HG03439 (cell line): ENCODE results near the gene EFCAB8.

Experiments used
- ATAC-seq: cut with Tn5 transposase; IDR thresholded peaks from one replicate; pipeline ENCODE4 v1.9.1; 2021; ENCODE audit warnings: mild to moderate bottlenecking, moderate library complexity; ENCODE audit not compliant: unreplicated experiment

The EFCAB8 gene

GRCh38 chr20:32858701-32859372, at the start of gene EFCAB8:
TSS of gene EFCAB8 (plus strand) at chr20:32858923. CDS start at chr20:32863793, 4,870 bp downstream.
- no peak for ATAC-seq

DNA sequence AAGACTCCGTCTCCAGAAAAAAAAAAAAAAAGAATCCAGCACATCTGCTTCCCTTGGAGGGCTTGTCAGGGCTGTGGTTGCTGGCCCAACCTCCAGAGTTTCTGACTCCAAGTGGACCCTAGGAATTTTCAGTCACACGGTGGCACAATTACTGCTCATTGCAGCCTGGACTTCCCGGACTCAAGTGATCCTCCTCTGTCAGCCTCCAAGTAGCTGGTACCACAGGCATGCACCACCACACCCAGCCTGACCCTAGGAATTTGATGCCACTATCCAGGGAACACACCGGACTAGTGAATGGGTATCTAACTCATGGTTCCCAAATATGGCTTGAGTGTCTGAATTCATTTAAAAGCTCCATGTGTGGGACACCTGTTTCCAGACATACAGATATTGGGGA, 48.8 kb upstream of the EFCAB8 start:
- no peak for ATAC-seq

DNA sequence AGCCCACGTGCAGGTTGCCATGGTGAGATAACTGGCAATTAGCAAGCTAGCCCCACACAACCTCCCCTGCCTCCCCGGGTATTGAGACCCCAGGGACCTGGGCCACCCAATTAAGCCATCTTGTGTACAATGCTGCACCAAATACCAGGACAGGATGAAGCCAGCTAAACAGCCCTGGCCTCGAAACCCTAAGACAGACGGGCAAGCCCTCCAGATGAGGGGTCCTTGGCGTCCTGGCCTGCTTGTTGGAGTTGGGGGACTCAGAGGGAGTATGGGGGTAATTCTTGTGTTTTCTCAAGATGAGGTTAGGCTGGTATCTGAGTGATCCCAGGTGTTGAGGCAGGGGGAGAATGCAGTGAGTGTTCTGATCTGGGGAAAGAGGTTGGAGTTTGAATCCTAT, 47.8 kb upstream of the EFCAB8 start:
- no peak for ATAC-seq

DNA sequence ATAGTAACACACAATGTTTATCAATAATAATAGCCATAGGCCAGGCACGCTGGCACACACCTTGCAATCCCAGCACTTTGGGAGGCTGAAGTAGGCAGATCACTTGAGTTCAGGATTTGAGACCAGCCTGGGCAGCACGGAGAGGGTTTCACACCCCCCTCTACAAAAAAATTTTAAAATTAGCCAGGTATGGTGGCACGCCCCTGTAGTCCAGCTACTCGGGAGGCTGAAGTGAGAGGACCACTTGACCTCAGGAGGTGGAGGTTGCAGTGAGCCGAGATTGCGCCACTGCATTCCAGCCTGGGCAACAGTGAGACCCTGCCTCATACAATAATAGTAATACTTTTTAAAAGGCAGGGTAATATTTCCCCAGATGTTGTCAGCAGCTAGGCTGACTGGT, 46.8 kb upstream of the EFCAB8 start:
- ATAC-seq = no peak

- peak; percentile 51 for ATAC-seq
These were observed 38.6 kb upstream of the EFCAB8 start for GRCh38 chr20:32819992-32820697.

- ATAC-seq = no peak
These were observed 37.9 kb upstream of the EFCAB8 start for GRCh38 chr20:32820698-32821377.

DNA sequence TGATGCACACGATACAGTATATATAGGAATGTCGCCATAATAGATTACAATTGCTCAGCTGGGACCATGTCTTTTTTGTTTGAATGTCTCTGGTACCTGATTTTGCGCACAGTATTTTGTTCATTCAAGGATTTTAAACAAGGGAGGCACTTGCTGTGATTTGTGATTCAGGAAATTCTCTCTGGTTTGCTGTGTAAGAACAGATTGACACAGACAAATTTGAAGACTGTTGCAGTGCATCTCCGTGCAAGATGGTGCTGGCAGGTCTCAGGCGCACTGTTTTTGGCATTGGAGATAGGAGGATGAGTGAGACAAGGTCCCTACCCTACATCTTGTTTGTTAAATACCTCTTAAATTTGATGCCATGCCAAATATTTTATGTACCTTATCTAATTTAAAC, 36.5 kb upstream of the EFCAB8 start:
- ATAC-seq = no peak

DNA sequence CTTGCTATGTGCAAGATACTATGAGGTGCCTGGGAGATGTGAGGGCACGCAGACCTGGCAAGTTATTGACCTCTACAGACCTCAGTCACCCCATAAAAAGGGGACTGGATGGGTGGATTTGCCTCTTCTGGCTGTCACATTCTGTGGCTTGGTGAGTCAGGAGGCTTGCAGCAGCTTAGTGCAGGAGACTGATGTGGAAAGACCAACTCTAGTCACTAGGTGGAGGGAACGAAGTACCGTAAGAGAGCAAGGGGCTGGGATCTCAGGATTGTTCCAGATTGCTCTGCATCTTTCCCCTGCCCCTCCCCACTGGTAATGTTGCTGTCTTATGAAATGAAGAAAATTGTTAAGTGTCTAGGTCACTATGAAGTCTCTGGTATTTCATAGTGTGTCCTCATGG, 35.6 kb upstream of the EFCAB8 start:
- no peak for ATAC-seq

- ATAC-seq = no peak
These were observed 34.8 kb upstream of the EFCAB8 start for GRCh38 chr20:32823737-32824588.

- ATAC-seq = no peak
These were observed 30.6 kb upstream of the EFCAB8 start for GRCh38 chr20:32828029-32828680.

- no peak for ATAC-seq
These were observed 29.3 kb upstream of the EFCAB8 start for GRCh38 chr20:32829311-32830005.

DNA sequence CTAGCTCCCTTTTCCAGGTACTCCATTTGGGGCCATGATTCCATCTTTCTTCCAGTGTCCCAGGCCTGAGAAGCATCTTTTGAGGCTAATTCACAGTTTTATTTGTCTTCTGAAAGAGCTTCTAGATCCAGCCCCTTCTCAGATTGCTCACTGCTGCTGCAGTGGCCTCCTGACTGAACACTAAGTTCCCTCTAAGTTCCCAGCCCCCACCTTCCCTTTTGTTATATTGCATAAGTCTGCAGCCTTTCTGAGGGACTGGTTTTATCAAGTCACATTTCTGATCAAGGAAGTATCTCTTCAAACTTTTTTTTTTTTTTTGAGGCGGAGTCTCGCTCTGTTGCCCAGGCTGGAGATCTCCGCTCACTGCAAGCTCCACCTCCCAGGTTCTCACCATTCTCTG, 28.3 kb upstream of the EFCAB8 start:
- no peak for ATAC-seq

DNA sequence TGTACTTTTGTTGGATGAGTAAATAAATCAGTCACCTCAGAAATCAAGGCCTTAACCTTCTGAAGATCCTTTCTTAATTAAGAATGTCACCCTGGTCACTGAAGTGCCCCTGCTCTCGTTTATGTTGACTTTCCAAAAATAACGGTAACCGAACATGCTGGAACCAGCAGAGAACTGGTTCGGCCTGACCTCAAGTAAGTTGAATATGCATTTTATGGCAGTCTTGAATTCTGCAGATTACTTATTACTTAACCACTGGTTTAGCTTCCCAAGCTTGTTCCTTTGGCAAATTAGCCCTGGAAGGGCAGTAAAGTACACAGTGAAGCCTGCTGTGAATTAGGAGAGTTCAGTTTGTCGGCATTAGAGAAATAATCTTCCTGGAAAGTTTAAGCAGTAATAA, 26.7 kb upstream of the EFCAB8 start:
- no peak for ATAC-seq

GRCh38 chr20:32832664-32833063, 26.1 kb upstream of the EFCAB8 start:
- ATAC-seq = no peak

GRCh38 chr20:32834972-32835371, 23.8 kb upstream of the EFCAB8 start:
- ATAC-seq = no peak

DNA sequence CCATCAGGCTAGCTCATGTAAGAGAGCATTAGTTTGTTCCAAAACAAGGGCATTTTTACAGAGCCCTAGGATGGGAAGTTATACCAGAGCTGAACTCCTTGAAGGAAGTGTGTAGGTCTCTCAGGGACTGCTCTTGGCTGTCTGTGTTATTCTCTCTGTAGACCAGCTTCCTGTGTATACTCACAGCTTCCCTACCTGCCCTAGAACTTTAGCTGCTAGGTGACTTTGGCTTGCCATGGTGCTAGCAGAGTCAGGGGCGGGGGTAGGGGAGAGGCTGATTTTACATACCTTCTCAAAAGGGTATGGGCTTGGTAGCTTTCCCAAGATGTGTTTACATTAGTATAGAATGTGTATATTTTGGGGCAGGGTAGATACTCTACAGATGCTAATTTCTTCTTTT, 21.6 kb upstream of the EFCAB8 start:
- no peak for ATAC-seq

GRCh38 chr20:32839227-32839981, 19.3 kb upstream of the EFCAB8 start:
- ATAC-seq = no peak

DNA sequence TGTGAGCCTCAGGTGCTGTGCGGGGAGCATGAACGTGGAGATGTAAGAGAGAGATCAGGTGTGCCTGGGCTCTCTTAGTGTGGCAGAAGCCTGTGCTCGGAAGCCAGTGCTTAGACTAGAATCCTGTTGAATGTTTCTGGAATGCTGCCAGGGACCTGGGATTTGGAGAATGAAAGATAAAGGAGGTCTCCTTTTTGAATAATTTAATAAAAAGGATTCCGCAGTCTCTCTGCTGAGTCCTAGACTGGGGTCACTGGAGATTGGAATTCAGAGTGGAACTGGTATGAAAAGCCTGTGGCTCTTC, 18.8 kb upstream of the EFCAB8 start:
- ATAC-seq = no peak

- no peak for ATAC-seq
These were observed 17.5 kb upstream of the EFCAB8 start for GRCh38 chr20:32841174-32841573.

DNA sequence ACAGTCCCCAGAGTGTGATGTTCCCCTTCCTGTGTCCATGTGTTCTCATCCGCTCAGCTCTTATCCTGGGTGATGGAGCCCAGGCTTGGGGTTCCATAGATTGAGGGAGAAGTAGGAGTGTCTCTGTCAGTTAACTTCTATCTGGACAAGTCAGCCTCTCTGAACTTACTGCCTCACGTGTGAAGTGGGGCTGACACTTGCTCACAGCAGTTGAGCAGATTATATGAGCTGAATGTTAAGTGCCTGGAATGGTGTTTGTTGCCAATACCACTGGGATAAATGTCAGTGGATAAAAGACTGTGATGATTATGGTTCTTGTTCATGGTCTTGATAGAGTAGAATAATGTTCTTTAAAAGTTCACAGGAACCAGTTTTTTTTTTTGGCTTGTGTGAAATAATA, 17.1 kb upstream of the EFCAB8 start:
- ATAC-seq = no peak
